GM12878 (cell line): ENCODE measurements around the gene FBXO8. TPM values are rescaled to one million over a fixed set of nuclear protein-coding genes. Genes with fewer than 3 reads are reported as not detected.

ENCODE experiments used
- ATAC-seq: fragments of 200-7000 bp; cut with Tn5 transposase; 3 replicates; pipeline ENCODE4 v1.9.1; 2020; ENCODE audit warnings: mild to moderate bottlenecking, moderate library complexity
- BruUV-seq: library from RNA; stranded (reverse); fragments of 400-500 nt; replicated peaks from 2 replicates; lab custom pipeline; 2021; lab: Mats Ljungman, UMichigan
- CTCF ChIA-PET: fragments of 300-600 bp; sonication (Branson Sonifier 250); formaldehyde crosslinking; extraction: SDS; loops from one replicate; lab custom pipeline; 2021; ENCODE audit warnings: inconsistent platforms; lab: Yijun Ruan, JAX
- POLR2A ChIA-PET: fragments of 350-600 bp; formaldehyde crosslinking; extraction: SDS; loops from one replicate; lab custom pipeline; 2021; ENCODE audit warnings: inconsistent platforms; lab: Charles Lee
- RAD21 ChIA-PET: fragments of 300-600 bp; sonication (Branson Sonifier 250); formaldehyde crosslinking; loops from one replicate; lab custom pipeline; 2023; ENCODE audit warnings: antibody characterized with exemption; ENCODE audit not compliant: unreplicated experiment; lab: Charles Lee
- SMC1A ChIA-PET: fragments of 300-600 bp; sonication (Branson Sonifier 250); formaldehyde crosslinking; loops from one replicate; lab custom pipeline; 2023; ENCODE audit not compliant: unreplicated experiment, uncharacterized antibody; lab: Charles Lee
- DNase-seq: peaks from one replicate; pipeline ENCODE4 v3.0.0-alpha.2; 2011; ENCODE audit warnings: low read depth, low spot score
- FAIRE-seq: peaks from 3 replicates; lab custom pipeline; 2011; peaks lifted over from hg19 to GRCh38; lab: Jason Lieb, UNC
- H2AFZ ChIP-seq: 2 replicates; pipeline ENCODE4 v1.6.0; 2011; ENCODE audit warnings: low read depth, low read length, control low read depth; ENCODE audit not compliant: control insufficient read depth
- H3K27ac ChIP-seq: 2 replicates; pipeline ENCODE4 v1.5.1; 2011; ENCODE audit warnings: control low read depth; ENCODE audit not compliant: control insufficient read depth, insufficient read depth
- H3K27me3 ChIP-seq, 2 experiments: replicated peaks in 1 of 2; 2 replicates each; pipeline versions ENCODE4 v1.6.0 to v1.6.1; 2011; ENCODE audit warnings: low read length in 1 of 2; ENCODE audit not compliant: control insufficient read depth in 2 of 2, insufficient read depth in 2 of 2
- H3K36me3 ChIP-seq, 2 experiments: 2 replicates each; pipeline ENCODE4 v1.5.1; 2011; ENCODE audit warnings: low read length in 1 of 2; ENCODE audit not compliant: control insufficient read depth in 2 of 2, insufficient read depth in 2 of 2
- H3K4me1 ChIP-seq: 2 replicates; pipeline ENCODE4 v1.6.1; 2011; ENCODE audit warnings: mild to moderate bottlenecking, low read length, moderate library complexity, mixed read lengths; ENCODE audit not compliant: control insufficient read depth, insufficient read depth
- H3K4me2 ChIP-seq: 2 replicates; pipeline ENCODE4 v1.6.0; 2011; ENCODE audit warnings: control low read depth; ENCODE audit not compliant: control insufficient read depth, insufficient read depth
- H3K4me3 ChIP-seq: fragments of 200-600 bp; sonication (generic); 2 replicates; pipeline ENCODE4 v1.5.1; 2016
- H3K79me2 ChIP-seq: 2 replicates; pipeline ENCODE4 v1.6.0; 2011; ENCODE audit warnings: low read length; ENCODE audit not compliant: control insufficient read depth, insufficient read depth
- H3K9ac ChIP-seq: 2 replicates; pipeline ENCODE4 v1.8.0; 2011; ENCODE audit warnings: low read length, control low read depth, mixed read lengths; ENCODE audit not compliant: control insufficient read depth, insufficient read depth
- H3K9me3 ChIP-seq: replicated peaks from 3 replicates; pipeline ENCODE4 v1.5.1; 2011; ENCODE audit warnings: mild to moderate bottlenecking, low read length; ENCODE audit not compliant: control insufficient read depth, insufficient read depth
- H4K20me1 ChIP-seq: 2 replicates; pipeline ENCODE4 v1.6.0; 2011; ENCODE audit not compliant: control insufficient read depth, insufficient read depth
- ATF7 ChIP-seq: fragments of 450-650 bp; IDR thresholded peaks from 2 replicates; pipeline ENCODE4 v1.6.1; 2016; ENCODE audit warnings: low read depth, mild to moderate bottlenecking
- BCLAF1 ChIP-seq: fragments of 450-650 bp; IDR thresholded peaks from 2 replicates; pipeline ENCODE4 v1.6.1; 2017; ENCODE audit warnings: antibody characterized with exemption, mild to moderate bottlenecking, moderate library complexity
- CBFB ChIP-seq: IDR thresholded peaks from 2 replicates; pipeline ENCODE4 v1.6.1; 2016; ENCODE audit warnings: antibody characterized with exemption, low read depth
- CBX5 ChIP-seq: sonication (generic); IDR thresholded peaks from 2 replicates; pipeline ENCODE4 v1.6.1; 2016; ENCODE audit warnings: low read depth, moderate library complexity, mild to moderate bottlenecking, inconsistent platforms
- E2F8 ChIP-seq: fragments of 450-650 bp; IDR thresholded peaks from 2 replicates; pipeline ENCODE4 v1.6.1; 2018; ENCODE audit warnings: mild to moderate bottlenecking, low read depth, moderate library complexity; ENCODE audit not compliant: partially characterized antibody
- FOS ChIP-seq: IDR thresholded peaks from 3 replicates; pipeline ENCODE4 v1.6.1; 2011; ENCODE audit warnings: borderline replicate concordance; ENCODE audit not compliant: insufficient read length; ENCODE audit errors: extremely low read depth
- MTA3 ChIP-seq: IDR thresholded peaks from 2 replicates; pipeline ENCODE4 v1.6.1; 2012; ENCODE audit warnings: low read length, inconsistent platforms, borderline replicate concordance
- SP1 ChIP-seq: IDR thresholded peaks from one replicate; pipeline ENCODE4 v1.6.1; 2011; ENCODE audit warnings: low read depth, low read length
- YBX1 ChIP-seq: fragments of 450-650 bp; IDR thresholded peaks from 2 replicates; pipeline ENCODE4 v1.6.1; 2016; ENCODE audit warnings: antibody characterized with exemption
- ZBTB40 ChIP-seq: fragments of 450-650 bp; IDR thresholded peaks from 2 replicates; pipeline ENCODE4 v1.6.1; 2016; ENCODE audit warnings: mild to moderate bottlenecking, moderate library complexity, borderline replicate concordance
- WGBS: methylation state at CpG from one replicate; pipeline ENCODE4 v1.1.6; 2016; ENCODE audit warnings: low lambda C conversion rate; ENCODE audit not compliant: insufficient replicate concordance, insufficient coverage; ENCODE audit errors: missing lambda C conversion rate; 5-methylcytosine and 5-hydroxymethylcytosine counted together
- in situ Hi-C: fragments of 300-500 bp; cut with MboI; formaldehyde crosslinking; loops from 9 replicates; pipeline ENCODE4 v1.14.3; 2018; ENCODE audit warnings: mixed read lengths
- intact Hi-C: fragments of 100-400 bp; cut with micrococcal nuclease; formaldehyde crosslinking; loops from one replicate; pipeline ENCODE4 v1.14.2; 2022; ENCODE audit not compliant: unreplicated experiment
- polyA plus RNA-seq, 11 experiments: library from polyadenylated mRNA; depleted of rRNA in 4 of 11; unstranded in 6 of 11; stranded (reverse) in 5 of 11; fragments of >200 nt; fragmentation: Nextera tagmentation in 4 of 11; fragmentation: Illumina TruSeq in 1 of 11; extraction: Ambion mirVana in 4 of 11; extraction: Trizol in 1 of 11; gene quantifications; 1 replicate in 1 of 11; 2 replicates in 10 of 11; pipeline versions ENCODE4 v1.2.1 to v1.2.3, GENCODE V29; 2011 to 2016; ENCODE audit warnings: inconsistent platforms in 2 of 11, missing spikeins in 2 of 11, low read depth in 1 of 11
- total RNA-seq, 4 experiments: library from RNA; depleted of rRNA in 3 of 4; stranded (reverse); fragments of >200 nt in 3 of 4; fragmentation: Illumina TruSeq in 1 of 4; extraction: Trizol in 1 of 4; gene quantifications; 2 replicates each; pipeline versions ENCODE4 v1.2.1 to v1.2.3, GENCODE V29; 2013 to 2021

The FBXO8 gene
- total and polyA plus RNA-seq, 10 of the 15 experiments (the other 5 are each of a cell fraction or from before 2014, with no cell fraction given) = 11.3 to 38.1 (median 16.8) TPM

GRCh38 chr4:174255374-174255773, 28.1 kb downstream of the FBXO8 start (continued):
- TF ChIP-seq ZBTB40 (no peak), CBFB (no peak)

- H4K20me1 ChIP-seq = no peaks in the 10 kb centered on the region
- CTCF ChIA-PET = interaction anchor here (1.1 kb wide), 1 partner anchor 13 kb away, joined by 3 read pairs; no protein-coding TSS in a partner anchor
- H3K9ac ChIP-seq = no peak overlapping the region
- H2AFZ ChIP-seq = no peak overlapping the region
- RAD21 ChIA-PET = no interaction called here
- no peak overlapping the region for H3K4me3 ChIP-seq
- intact Hi-C loops (no loop called here), in situ Hi-C loops (no loop called here)
- SMC1A ChIA-PET = interaction anchor here (0.7 kb wide), 1 partner anchor 9 kb away, joined by 3 read pairs; no protein-coding TSS in a partner anchor
- no peaks in the 10 kb centered on the region for H3K4me1 ChIP-seq
- DNase-seq = no peak
- H3K27ac ChIP-seq = no peak overlapping the region
- POLR2A ChIA-PET = no interaction called here
- H3K27me3 ChIP-seq = no peaks in the 10 kb centered on the region
- no TSS peak for BruUV-seq
- no peaks in the 10 kb centered on the region for H3K9me3 ChIP-seq
- no peak for ATAC-seq
- H3K4me2 ChIP-seq = no peak overlapping the region
- no peak for FAIRE-seq
- no peaks in the 10 kb centered on the region for H3K79me2 ChIP-seq
- H3K36me3 ChIP-seq = peaks cover 0 to 3% of the 10 kb centered on the region in 2 experiments; a peak in 1 of 4 replicates
- whole genome bisulfite sequencing = 100% methylated on average over 1 of the region's 1 CpG
- TF ChIP-seq SP1 (no peak), BCLAF1 (no peak), CBX5 (no peak), YBX1 (no peak), MTA3 (no peak), E2F8 (no peak), ATF7 (no peak), FOS (no peak)
Measured at GRCh38 chr4:174254613-174255012, 28.9 kb downstream of the FBXO8 start.
